Neural cell (in vitro differentiated cells): Measurements from ENCODE around the gene ZBTB24. TPM values are rescaled to one million over a fixed set of nuclear protein-coding genes. Genes with fewer than 3 reads are reported as not detected.

Source experiments
- H2AFZ ChIP-seq: fragments of 200-600, 300-800 bp; sonication (generic), shearing (Covaris generic); 2 replicates; pipeline ENCODE4 v1.6.0; 2014; ENCODE audit warnings: low read depth, mild to moderate bottlenecking, antibody characterized with exemption, low read length, moderate library complexity
- H3F3A ChIP-seq: fragments of 200-600 bp; shearing (Covaris generic); 2 replicates; pipeline ENCODE4 v1.6.1; 2016; ENCODE audit warnings: mild to moderate bottlenecking, moderate library complexity, mixed read lengths, antibody characterized with exemption, low read length; ENCODE audit not compliant: insufficient read depth, poor library complexity, severe bottlenecking
- H3K27ac ChIP-seq: fragments of 200-600, 300-800 bp; sonication (generic), shearing (Covaris generic); 2 replicates; pipeline ENCODE4 v1.5.1; 2014; ENCODE audit warnings: mild to moderate bottlenecking, low read length, moderate library complexity
- H3K27me3 ChIP-seq: fragments of 300-800, 200-600 bp; sonication (generic), shearing (Covaris generic); 2 replicates; pipeline ENCODE4 v1.6.0; 2014; ENCODE audit warnings: mild to moderate bottlenecking, low read depth, low read length, moderate library complexity; ENCODE audit not compliant: insufficient read depth
- H3K36me3 ChIP-seq: fragments of 300-800, 200-600 bp; sonication (generic), shearing (Covaris generic); 2 replicates; pipeline ENCODE4 v1.5.1; 2014; ENCODE audit warnings: mild to moderate bottlenecking, antibody characterized with exemption, low read length, moderate library complexity; ENCODE audit not compliant: insufficient read depth
- H3K4me2 ChIP-seq: fragments of 300-800, 200-600 bp; sonication (generic), shearing (Covaris generic); 2 replicates; pipeline ENCODE4 v1.6.0; 2014; ENCODE audit warnings: mild to moderate bottlenecking, low read length
- H3K4me3 ChIP-seq: fragments of 300-800, 200-600 bp; sonication (generic), shearing (Covaris generic); 2 replicates; pipeline ENCODE4 v1.5.1; 2014; ENCODE audit warnings: mild to moderate bottlenecking, low read length, moderate library complexity
- H3K79me2 ChIP-seq: fragments of 200-600 bp; shearing (Covaris generic); replicated peaks from 2 replicates; pipeline ENCODE4 v1.6.0; 2014; ENCODE audit warnings: mild to moderate bottlenecking, low read length, moderate library complexity; ENCODE audit not compliant: insufficient read depth
- H3K9ac ChIP-seq: fragments of 300-800, 200-600 bp; sonication (generic), shearing (Covaris generic); 2 replicates; pipeline ENCODE4 v1.6.1; 2016; ENCODE audit warnings: mild to moderate bottlenecking, low read length, mixed read lengths
- H3K9me2 ChIP-seq: fragments of 200-600 bp; shearing (Covaris generic); 2 replicates; pipeline ENCODE4 v1.6.1; 2016; ENCODE audit warnings: mild to moderate bottlenecking, low read length, mixed read lengths; ENCODE audit not compliant: insufficient read depth
- H3K9me3 ChIP-seq: fragments of 200-600, 300-800 bp; sonication (generic), shearing (Covaris generic); 2 replicates; pipeline ENCODE4 v1.6.1; 2016; ENCODE audit warnings: mild to moderate bottlenecking, mixed run types, low read length, moderate library complexity, mixed read lengths
- H4K20me1 ChIP-seq: fragments of 200-600 bp; shearing (Covaris generic); 2 replicates; pipeline ENCODE4 v1.6.1; 2016; ENCODE audit warnings: mild to moderate bottlenecking, mixed run types; ENCODE audit not compliant: insufficient read depth
- EP300 ChIP-seq: fragments of 450-650 bp; conservative IDR thresholded peaks from 2 replicates; pipeline ENCODE4 v1.6.1; 2014; ENCODE audit warnings: antibody characterized with exemption, mild to moderate bottlenecking, moderate library complexity; ENCODE audit not compliant: poor library complexity, severe bottlenecking
- EZH2 ChIP-seq: fragments of 200-600, 300-800 bp; shearing (Covaris generic), sonication (generic); IDR thresholded peaks from 2 replicates; pipeline ENCODE4 v1.6.1; 2014; ENCODE audit warnings: antibody characterized with exemption, low read length, borderline replicate concordance, mild to moderate bottlenecking; ENCODE audit not compliant: insufficient read depth, poor library complexity, severe bottlenecking
- MXI1 ChIP-seq: fragments of 450-650 bp; conservative IDR thresholded peaks from 2 replicates; pipeline ENCODE4 v1.6.1; 2014; ENCODE audit warnings: antibody characterized with exemption, mild to moderate bottlenecking; ENCODE audit not compliant: poor library complexity, severe bottlenecking
- POLR2AphosphoS5 ChIP-seq: IDR thresholded peaks from 2 replicates; pipeline ENCODE4 v1.6.1; 2012
- RAD21 ChIP-seq: fragments of 450-650 bp; conservative IDR thresholded peaks from 2 replicates; pipeline ENCODE4 v1.6.1; 2014; ENCODE audit warnings: antibody characterized with exemption, mild to moderate bottlenecking, moderate library complexity
- REST ChIP-seq: IDR thresholded peaks from 2 replicates; pipeline ENCODE4 v1.6.1; 2012; ENCODE audit warnings: borderline replicate concordance
- SMC3 ChIP-seq: fragments of 450-650 bp; conservative IDR thresholded peaks from 2 replicates; pipeline ENCODE4 v1.6.1; 2014; ENCODE audit warnings: antibody characterized with exemption, mild to moderate bottlenecking, moderate library complexity; ENCODE audit not compliant: poor library complexity
- TAF1 ChIP-seq: IDR thresholded peaks from 2 replicates; pipeline ENCODE4 v1.6.1; 2012; ENCODE audit warnings: low read depth
- polyA plus RNA-seq: library from polyadenylated mRNA; depleted of rRNA; stranded (reverse); fragments of >200 nt; gene quantifications from 2 replicates; pipeline ENCODE4 v1.2.3, GENCODE V29; 2014
- TF ChIP-seq, protein P1 (sequence below): fragments of 450-650 bp; IDR thresholded peaks from 2 replicates; pipeline ENCODE4 v1.5.1; 2014; ENCODE audit warnings: antibody characterized with exemption, mild to moderate bottlenecking, moderate library complexity; ENCODE audit not compliant: poor library complexity, severe bottlenecking

Gene ZBTB24
- polyA plus RNA-seq, 1 donor from 2014 or later: 6.0 TPM

DNA sequence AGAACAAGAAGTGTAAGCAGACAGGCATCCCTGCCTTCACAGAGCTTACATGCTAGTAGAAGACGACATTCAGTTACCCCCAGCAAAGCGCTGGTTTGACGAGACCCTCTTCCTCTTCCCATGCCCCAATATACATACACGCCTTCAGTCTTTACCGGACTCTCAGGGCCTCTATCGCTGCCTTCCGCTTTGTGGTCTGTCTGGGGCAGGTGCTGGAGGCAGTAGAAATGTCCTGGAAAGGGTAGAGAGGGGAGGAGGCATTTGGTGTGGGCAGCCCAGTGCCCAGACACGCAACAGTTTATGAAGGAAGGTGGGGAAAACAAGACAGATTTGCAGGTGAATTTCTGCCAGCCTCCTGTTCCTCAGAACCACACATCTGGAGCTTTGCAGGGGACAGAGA is 36.5 kb downstream of the ZBTB24 start:
- Histone ChIP-seq H3K27ac (no peak overlapping the region), H3K79me2 (no peaks in the 10 kb centered on the region), H3K4me2 (no peak overlapping the region), H3K4me3 (no peak overlapping the region), H3K9ac (no peak overlapping the region), H2AFZ (no peak overlapping the region), H3K9me3 (no peaks in the 10 kb centered on the region), H3K9me2 (no peaks in the 10 kb centered on the region), H3F3A (no peaks in the 10 kb centered on the region), H3K36me3 (peaks cover 5% of the 10 kb centered on the region), H4K20me1 (no peaks in the 10 kb centered on the region), H3K27me3 (no peaks in the 10 kb centered on the region)
- TF ChIP-seq POLR2AphosphoS5 (no peak), TAF1 (no peak), EP300 (no peak), EZH2 (no peak), RAD21 (no peak), SMC3 (no peak), REST (no peak), MXI1 (no peak)
- TF ChIP-seq, protein P1, sequence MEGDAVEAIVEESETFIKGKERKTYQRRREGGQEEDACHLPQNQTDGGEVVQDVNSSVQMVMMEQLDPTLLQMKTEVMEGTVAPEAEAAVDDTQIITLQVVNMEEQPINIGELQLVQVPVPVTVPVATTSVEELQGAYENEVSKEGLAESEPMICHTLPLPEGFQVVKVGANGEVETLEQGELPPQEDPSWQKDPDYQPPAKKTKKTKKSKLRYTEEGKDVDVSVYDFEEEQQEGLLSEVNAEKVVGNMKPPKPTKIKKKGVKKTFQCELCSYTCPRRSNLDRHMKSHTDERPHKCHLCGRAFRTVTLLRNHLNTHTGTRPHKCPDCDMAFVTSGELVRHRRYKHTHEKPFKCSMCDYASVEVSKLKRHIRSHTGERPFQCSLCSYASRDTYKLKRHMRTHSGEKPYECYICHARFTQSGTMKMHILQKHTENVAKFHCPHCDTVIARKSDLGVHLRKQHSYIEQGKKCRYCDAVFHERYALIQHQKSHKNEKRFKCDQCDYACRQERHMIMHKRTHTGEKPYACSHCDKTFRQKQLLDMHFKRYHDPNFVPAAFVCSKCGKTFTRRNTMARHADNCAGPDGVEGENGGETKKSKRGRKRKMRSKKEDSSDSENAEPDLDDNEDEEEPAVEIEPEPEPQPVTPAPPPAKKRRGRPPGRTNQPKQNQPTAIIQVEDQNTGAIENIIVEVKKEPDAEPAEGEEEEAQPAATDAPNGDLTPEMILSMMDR: no peak

- Histone ChIP-seq H4K20me1 (no peaks in the 10 kb centered on the region), H3K36me3 (peaks cover 5% of the 10 kb centered on the region), H3K4me2 (no peak overlapping the region), H3K27me3 (no peaks in the 10 kb centered on the region), H3K9me2 (no peaks in the 10 kb centered on the region), H3K9me3 (no peaks in the 10 kb centered on the region), H3F3A (no peaks in the 10 kb centered on the region), H2AFZ (no peak overlapping the region), H3K27ac (no peak overlapping the region), H3K4me3 (no peak overlapping the region), H3K9ac (no peak overlapping the region), H3K79me2 (no peaks in the 10 kb centered on the region)
- no peak for TF ChIP-seq RAD21
- TF ChIP-seq TAF1: no peak
- TF ChIP-seq POLR2AphosphoS5: no peak
- TF ChIP-seq MXI1: no peak
- no peak for TF ChIP-seq EP300
- no peak for TF ChIP-seq SMC3
- TF ChIP-seq EZH2: no peak
- no peak for TF ChIP-seq REST
These were observed 36.9 kb downstream of the ZBTB24 start for GRCh38 chr6:109446072-109446471.
